Effector memory CD8-positive, alpha-beta T cell (primary cell): ENCODE measurements around the gene ZFAND2A.
A peak's percentile ranks its signal among the peaks of the same experiment; 100 is the strongest.

Experiments
- ATAC-seq: fragments of 150-1000 bp; cut with Tn5 transposase; replicated peaks from 2 replicates; pipeline ENCODE4 v1.10.0; 2021; ENCODE audit warnings: mild to moderate bottlenecking, moderate library complexity
- DNase-seq, 3 experiments: peaks; one replicate each; pipeline ENCODE4 v3.0.0; 2021
- H3K27ac Mint-ChIP-seq, 2 donors: one replicate each; pipeline ENCODE4 v1.8.0; 2022; ENCODE audit warnings: mild to moderate bottlenecking in 2 of 2, mixed read lengths in 2 of 2, moderate library complexity in 2 of 2
- H3K27me3 Mint-ChIP-seq, 2 donors: one replicate each; pipeline ENCODE4 v1.8.0; 2022; ENCODE audit warnings: mixed read lengths in 2 of 2
- H3K36me3 Mint-ChIP-seq: one replicate; pipeline ENCODE4 v1.8.0; 2022; ENCODE audit warnings: mild to moderate bottlenecking, moderate library complexity, mixed read lengths; ENCODE audit not compliant: insufficient read depth
- H3K4me1 Mint-ChIP-seq, 2 donors: one replicate each; pipeline ENCODE4 v1.8.0; 2022; ENCODE audit warnings: low read depth in 2 of 2, mixed read lengths in 2 of 2
- H3K4me3 Mint-ChIP-seq, 2 donors: one replicate each; pipeline ENCODE4 v1.8.0; 2022; ENCODE audit warnings: mild to moderate bottlenecking in 2 of 2, mixed read lengths in 2 of 2, moderate library complexity in 2 of 2
- H3K9me3 Mint-ChIP-seq, 2 donors: one replicate each; pipeline ENCODE4 v1.8.0; 2022; ENCODE audit warnings: mixed read lengths in 2 of 2

Gene ZFAND2A

DNA sequence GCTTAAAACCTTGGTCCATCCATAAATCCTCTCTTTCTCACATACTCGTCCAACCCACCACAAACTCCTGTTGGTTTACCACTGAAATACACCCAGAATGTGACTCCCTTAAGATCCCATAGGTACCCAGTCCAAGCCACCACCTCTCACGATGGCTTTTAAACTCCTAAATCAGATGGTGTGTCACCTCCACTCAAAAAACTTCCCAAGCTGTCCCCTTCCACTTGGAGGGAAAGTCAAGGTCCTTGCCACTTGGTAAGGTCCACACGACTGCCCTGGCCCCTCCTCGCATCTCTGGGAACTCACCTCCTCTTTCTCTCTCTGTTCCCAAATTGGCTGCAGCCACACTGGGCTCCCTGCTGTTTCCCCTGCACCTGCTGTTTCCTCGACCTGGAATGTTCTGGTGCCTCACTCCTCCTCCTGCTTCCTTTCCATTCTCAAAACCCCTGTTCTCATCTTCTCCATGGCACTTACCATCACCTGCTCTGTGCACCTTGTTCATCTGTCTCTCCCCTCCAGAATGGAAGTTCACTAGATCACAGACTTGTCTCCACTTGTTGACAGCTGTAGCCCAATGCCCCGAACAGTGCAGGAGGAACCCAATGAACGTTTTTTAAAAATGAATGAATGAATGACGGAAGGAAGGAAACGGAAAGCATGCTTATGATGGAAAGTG is 23.0 kb downstream of the ZFAND2A start:
- peaks cover 12 to 18% of the 10 kb centered on the region in 2 donors for H3K4me1 Mint-ChIP-seq
- H3K36me3 Mint-ChIP-seq: peaks cover 5% of the 10 kb centered on the region
- no peak for DNase-seq
- no peak for ATAC-seq
- no peaks in the 10 kb centered on the region for H3K9me3 Mint-ChIP-seq
- peak overlapping the region; percentile 96 for H3K27ac Mint-ChIP-seq
- no peaks in the 10 kb centered on the region for H3K27me3 Mint-ChIP-seq
- peak overlapping the region; percentile 77 to 87 for H3K4me3 Mint-ChIP-seq

DNA sequence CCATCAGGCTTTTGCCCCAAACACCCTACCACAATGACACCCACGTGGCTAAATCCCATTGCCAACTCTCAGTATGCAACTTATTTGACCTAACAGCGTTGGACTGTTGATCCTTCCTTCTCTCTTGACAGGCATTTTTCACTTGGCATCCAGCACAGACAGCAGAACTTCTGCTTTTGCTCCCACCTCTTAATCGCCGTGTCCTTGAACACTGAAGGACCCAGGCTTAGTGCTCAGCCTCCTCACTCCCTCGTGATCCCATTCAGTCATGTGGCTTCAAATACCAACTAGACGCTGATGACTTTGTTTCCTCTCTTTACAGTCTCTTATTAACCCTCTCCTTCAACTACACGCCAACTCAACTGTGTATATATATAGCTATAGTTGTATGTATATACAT is 25.0 kb downstream of the ZFAND2A start:
- H3K9me3 Mint-ChIP-seq: no peaks in the 10 kb centered on the region
- DNase-seq (no peak), ATAC-seq (no peak)
- no peaks in the 10 kb centered on the region for H3K27me3 Mint-ChIP-seq
- peaks cover 12 to 18% of the 10 kb centered on the region in 2 donors for H3K4me1 Mint-ChIP-seq
- H3K36me3 Mint-ChIP-seq: peaks cover 5% of the 10 kb centered on the region
- H3K4me3 Mint-ChIP-seq: no peak overlapping the region
- no peak overlapping the region for H3K27ac Mint-ChIP-seq

DNA sequence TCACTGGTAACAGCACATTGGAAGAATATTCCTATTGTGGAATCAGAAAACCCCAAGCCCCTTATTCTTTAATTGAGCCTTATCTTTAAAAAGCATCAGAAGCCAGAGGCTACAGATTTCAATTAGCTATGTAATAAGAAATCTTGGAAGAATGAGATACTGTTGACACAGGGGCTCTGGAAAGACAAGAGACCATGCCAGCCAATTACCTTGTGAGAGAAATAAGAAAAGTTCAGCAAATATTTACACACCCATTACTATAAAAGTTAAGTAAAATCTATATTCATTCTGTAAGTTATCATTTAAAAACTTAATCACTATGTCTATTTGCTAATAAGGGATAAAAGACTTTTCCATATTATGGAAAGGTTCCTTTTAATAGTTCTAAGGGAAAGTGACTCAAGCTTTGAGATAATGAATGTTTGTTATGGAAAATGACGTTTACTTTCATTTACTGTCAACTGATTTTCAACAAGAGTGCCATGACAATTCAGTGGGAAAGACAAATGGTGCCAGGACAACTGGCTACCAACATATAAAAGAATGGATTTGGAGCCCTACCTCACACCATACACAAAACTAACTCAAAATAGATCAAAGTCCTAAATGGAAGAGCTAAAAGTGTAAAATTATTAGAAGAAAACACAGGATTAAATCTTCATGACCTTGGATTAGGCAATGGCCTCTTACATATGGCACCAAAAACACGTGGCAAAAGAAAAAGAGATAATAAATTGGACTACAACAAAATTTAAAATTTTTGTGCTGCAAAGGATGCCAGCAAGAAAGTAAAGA is 28.3 kb downstream of the ZFAND2A start:
- no peaks in the 10 kb centered on the region for H3K9me3 Mint-ChIP-seq
- no peak overlapping the region for H3K27ac Mint-ChIP-seq
- ATAC-seq (no peak), DNase-seq (no peak)
- H3K36me3 Mint-ChIP-seq: no peaks in the 10 kb centered on the region
- H3K4me1 Mint-ChIP-seq: peaks cover 1 to 2% of the 10 kb centered on the region in 2 donors
- no peaks in the 10 kb centered on the region for H3K27me3 Mint-ChIP-seq
- H3K4me3 Mint-ChIP-seq: no peak overlapping the region

DNA sequence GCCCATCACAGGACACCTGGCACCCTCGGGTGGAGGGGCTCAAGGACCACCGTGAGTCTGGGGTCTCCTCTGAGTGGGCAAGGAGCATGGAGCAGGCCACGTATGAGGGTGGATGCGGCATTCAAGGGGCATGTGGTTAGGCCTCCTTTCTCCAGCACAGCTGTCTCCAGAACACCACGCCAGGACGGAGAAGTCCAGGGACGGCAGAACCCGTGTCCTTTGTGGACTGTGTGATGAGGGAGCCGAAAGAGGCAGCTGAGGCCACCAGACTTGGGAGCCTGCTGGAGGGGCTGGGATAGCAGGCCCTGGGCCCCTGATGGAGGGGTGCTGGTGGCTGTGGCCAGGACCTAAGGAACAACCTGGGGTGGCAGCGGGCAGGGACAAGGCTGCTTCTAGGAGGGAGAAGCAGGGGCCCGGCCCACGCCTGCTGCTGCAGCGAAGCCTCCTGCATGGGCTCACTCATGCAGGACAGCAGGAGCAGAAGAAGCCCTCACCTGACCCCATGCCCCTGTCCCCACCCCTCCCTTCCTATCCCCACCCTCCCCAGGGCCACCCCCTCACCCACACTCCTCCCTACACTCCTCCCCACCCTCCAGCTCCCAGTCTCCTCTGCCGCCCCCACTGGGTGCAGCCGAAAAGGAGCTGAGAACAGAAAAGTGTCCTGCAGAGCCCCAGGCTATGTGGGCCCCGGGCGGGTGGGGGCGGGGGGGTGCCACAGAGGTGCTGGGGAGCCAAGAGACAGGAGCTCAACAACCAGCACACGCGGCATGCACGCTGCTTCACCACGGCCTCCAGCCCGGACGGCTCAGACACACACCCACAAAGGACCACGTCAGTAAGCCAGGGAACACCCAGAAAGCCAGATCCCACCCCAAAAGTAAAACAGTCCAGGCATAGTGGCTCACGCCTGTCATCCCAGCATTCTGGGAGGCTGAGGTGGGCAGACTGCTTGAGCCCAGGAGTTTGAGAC is 29.7 kb downstream of the ZFAND2A start:
- Mint-ChIP-seq H3K36me3 (no peaks in the 10 kb centered on the region), H3K9me3 (no peaks in the 10 kb centered on the region), H3K27ac (no peak overlapping the region), H3K4me1 (no peaks in the 10 kb centered on the region), H3K27me3 (no peaks in the 10 kb centered on the region), H3K4me3 (no peak overlapping the region)
- no peak for ATAC-seq
- DNase-seq: no peak

DNA sequence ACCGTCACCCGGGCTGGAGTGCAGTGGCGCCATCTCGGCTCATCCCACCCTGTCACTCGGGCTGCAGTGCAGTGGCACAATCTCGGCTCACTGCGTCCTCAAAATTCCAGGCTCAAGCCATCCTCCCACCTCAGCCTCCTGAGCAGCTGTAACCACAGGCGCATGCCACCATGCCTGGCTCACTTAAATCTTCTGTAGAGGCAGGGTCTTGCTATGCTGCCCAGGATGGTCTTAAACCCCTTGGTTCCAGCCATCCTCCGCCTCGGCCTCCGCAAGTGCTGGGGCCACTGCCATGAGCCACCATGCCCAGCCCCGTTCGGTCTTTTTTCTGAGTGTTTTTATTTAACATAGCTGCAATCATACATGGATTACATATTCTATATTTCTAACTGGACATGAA is 30.6 kb downstream of the ZFAND2A start:
- H3K27ac Mint-ChIP-seq: no peak overlapping the region
- ATAC-seq: no peak
- no peaks in the 10 kb centered on the region for H3K36me3 Mint-ChIP-seq
- no peaks in the 10 kb centered on the region for H3K9me3 Mint-ChIP-seq
- no peaks in the 10 kb centered on the region for H3K27me3 Mint-ChIP-seq
- no peaks in the 10 kb centered on the region for H3K4me1 Mint-ChIP-seq
- H3K4me3 Mint-ChIP-seq: no peak overlapping the region
- no peak for DNase-seq

DNA sequence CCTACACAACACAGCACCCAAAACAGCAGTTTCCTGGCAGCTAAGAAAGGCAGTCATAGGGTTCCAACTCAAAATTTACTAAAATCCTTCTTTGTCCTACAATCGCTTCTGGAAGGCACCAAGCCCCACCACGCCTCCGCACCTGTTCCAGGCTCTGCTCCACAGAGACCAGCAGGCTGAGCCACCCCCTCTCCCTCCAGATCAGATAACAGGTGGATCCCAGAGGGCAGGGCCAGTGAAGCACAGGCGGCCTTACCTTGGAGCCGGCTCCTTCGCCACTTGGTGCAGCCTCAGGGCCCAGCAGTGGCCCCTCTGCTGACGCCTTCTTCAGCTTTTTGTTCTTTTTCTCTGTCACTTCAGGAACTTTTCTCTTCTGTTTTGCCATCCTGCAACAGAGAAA is 33.0 kb downstream of the ZFAND2A start:
- no peaks in the 10 kb centered on the region for H3K9me3 Mint-ChIP-seq
- no peak overlapping the region for H3K27ac Mint-ChIP-seq
- H3K4me3 Mint-ChIP-seq: no peak overlapping the region
- peaks cover 0 to 2% of the 10 kb centered on the region in 2 donors for H3K4me1 Mint-ChIP-seq
- DNase-seq (no peak), ATAC-seq (no peak)
- H3K36me3 Mint-ChIP-seq: no peaks in the 10 kb centered on the region
- H3K27me3 Mint-ChIP-seq: no peaks in the 10 kb centered on the region

DNA sequence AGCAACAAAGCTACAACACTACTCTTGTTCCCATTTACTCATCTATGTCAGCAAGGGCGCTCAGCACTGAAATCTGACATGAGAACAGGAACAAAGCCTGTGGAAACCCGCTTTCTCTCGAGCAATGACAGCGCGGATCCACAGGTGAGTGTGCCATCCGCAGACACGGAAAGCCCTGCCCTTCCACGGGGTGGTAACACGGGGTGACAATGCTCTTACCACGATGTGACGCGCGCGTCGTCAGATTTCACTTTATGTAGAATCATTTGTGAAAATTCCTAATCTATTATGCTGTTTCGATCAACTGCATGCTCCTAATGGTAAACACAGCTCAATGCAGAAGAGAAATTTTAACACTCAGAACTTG is 34.4 kb downstream of the ZFAND2A start:
- no peak for ATAC-seq
- Mint-ChIP-seq H3K4me1 (peaks cover 0 to 3% of the 10 kb centered on the region in 2 donors), H3K36me3 (no peaks in the 10 kb centered on the region), H3K27ac (peak overlapping the region in 1 of 2 donors; percentile 49), H3K9me3 (no peaks in the 10 kb centered on the region), H3K27me3 (no peaks in the 10 kb centered on the region), H3K4me3 (no peak overlapping the region)
- DNase-seq: no peak

DNA sequence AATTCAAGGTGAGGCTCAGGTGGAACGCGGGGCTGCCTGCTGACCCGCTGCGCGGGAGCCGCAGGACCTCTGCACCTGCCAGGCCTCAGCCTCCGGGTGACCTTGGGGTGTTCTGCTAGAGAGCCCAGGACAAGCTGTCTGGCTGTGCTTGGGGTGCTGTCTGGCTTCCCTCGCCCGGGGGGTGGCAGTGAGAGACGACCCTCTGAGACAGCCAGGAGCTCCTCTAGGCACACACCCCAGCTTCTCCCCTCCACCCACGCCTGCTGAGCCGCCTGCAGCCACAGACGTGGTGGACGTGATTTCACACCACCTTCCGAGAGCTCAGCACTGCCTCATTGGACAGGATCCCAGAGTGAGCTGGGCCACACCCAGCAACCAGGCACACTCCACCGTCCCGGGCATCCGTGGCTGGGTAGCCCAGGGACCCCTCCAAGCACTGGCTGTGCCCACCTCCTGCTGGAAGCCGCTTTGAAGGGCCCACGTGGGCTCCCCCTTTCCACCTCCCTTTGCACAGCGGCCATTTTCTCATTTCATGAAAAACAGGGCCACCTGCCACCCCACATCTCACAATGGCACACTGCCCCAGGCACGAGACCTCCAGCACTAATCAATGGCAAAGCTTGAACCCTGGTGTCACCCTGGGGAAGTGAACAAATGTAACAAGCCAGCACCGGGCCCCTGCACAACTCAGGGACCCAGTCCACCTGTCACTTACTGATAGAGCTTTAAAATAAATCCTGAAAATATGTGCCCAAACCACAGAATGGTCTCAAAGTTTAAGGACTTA is 35.0 kb downstream of the ZFAND2A start:
- Mint-ChIP-seq H3K36me3 (no peaks in the 10 kb centered on the region), H3K27ac (peak overlapping the region in 1 of 2 donors; percentile 49), H3K9me3 (no peaks in the 10 kb centered on the region), H3K4me3 (no peak overlapping the region), H3K4me1 (peaks cover 0 to 3% of the 10 kb centered on the region in 2 donors), H3K27me3 (no peaks in the 10 kb centered on the region)
- no peak for ATAC-seq
- DNase-seq: no peak

DNA sequence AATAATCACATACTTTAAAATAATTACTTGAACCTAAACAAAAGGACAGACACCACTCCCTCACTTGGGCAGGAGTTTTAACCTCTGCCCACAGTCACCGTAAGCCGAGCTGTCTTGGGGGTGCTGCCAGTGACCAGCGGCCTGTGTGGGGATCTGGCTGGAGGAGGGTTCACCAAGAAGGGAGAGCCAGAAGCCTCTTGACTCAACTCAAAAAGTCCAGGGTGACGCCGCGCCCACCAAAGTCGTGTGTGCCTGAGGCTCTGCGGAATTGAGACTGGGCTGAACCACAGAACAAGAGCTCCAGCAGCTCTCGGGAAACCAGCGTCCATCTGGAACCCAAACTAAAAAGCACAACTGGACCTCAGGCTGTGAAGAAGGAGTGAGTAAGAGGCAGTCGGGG is 35.8 kb downstream of the ZFAND2A start:
- DNase-seq: no peak
- no peaks in the 10 kb centered on the region for H3K27me3 Mint-ChIP-seq
- ATAC-seq: no peak
- H3K9me3 Mint-ChIP-seq: no peaks in the 10 kb centered on the region
- H3K4me1 Mint-ChIP-seq: peaks cover 0 to 3% of the 10 kb centered on the region in 2 donors
- no peaks in the 10 kb centered on the region for H3K36me3 Mint-ChIP-seq
- H3K4me3 Mint-ChIP-seq: no peak overlapping the region
- no peak overlapping the region for H3K27ac Mint-ChIP-seq

DNA sequence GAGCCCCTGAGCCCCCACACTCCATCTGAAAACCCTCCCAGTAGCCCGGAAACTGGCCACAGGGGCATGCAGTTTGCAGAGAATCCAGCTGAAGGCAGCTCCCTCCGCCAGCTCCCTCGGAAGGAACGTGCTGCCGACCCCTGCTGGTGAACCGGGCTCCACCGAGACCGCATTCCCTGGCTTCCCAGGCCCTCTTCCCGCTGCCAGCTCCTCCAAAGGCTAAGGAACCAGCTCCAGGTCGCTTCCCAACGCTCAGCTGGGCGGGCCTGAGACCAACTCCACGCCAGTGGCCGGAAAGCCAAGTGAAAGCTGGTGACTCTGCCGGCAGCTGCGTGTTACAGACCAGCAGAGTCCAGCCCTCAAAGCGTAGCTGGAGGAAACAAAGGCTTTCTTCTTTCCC is 36.3 kb downstream of the ZFAND2A start:
- H3K36me3 Mint-ChIP-seq: no peaks in the 10 kb centered on the region
- H3K27ac Mint-ChIP-seq: no peak overlapping the region
- ATAC-seq (no peak), DNase-seq (no peak)
- H3K4me3 Mint-ChIP-seq: no peak overlapping the region
- no peaks in the 10 kb centered on the region for H3K9me3 Mint-ChIP-seq
- no peaks in the 10 kb centered on the region for H3K27me3 Mint-ChIP-seq
- peaks cover 0 to 3% of the 10 kb centered on the region in 2 donors for H3K4me1 Mint-ChIP-seq

DNA sequence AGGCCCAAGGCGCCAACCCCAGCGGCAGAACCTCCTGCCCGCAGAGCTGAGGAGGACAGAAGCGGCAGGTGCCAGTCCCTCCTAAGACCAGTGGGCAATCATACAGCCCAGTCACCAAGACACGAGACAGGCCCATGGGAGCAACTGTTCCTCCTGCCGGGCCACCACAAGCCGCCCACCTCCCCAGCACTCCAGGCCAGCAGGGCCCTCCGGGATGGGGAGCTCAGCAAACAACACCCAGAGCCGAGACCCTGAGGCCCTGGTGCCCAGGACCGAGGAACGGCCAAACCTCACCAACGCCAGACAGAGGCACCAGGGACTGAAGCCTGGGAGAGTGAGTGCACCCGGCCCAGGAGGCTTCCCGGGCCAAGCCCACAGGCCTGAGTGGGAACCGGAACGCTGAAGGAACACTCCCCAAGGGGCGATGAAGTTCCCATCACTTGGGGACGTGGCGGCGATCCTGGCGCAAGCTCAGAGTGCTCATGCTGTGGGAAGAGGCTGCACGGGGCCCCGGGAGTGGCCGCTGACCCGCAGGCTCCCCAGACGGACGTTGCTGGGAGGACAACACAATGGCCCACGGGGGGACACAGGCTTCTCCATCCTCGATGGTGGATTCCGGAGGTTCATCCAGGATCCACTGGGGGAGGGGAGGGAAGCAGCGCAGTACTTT is 37.0 kb downstream of the ZFAND2A start:
- ATAC-seq: no peak
- DNase-seq: no peak
- Mint-ChIP-seq H3K9me3 (no peaks in the 10 kb centered on the region), H3K4me1 (peaks cover 0 to 3% of the 10 kb centered on the region in 2 donors), H3K36me3 (no peaks in the 10 kb centered on the region), H3K27ac (no peak overlapping the region), H3K27me3 (no peaks in the 10 kb centered on the region), H3K4me3 (no peak overlapping the region)

DNA sequence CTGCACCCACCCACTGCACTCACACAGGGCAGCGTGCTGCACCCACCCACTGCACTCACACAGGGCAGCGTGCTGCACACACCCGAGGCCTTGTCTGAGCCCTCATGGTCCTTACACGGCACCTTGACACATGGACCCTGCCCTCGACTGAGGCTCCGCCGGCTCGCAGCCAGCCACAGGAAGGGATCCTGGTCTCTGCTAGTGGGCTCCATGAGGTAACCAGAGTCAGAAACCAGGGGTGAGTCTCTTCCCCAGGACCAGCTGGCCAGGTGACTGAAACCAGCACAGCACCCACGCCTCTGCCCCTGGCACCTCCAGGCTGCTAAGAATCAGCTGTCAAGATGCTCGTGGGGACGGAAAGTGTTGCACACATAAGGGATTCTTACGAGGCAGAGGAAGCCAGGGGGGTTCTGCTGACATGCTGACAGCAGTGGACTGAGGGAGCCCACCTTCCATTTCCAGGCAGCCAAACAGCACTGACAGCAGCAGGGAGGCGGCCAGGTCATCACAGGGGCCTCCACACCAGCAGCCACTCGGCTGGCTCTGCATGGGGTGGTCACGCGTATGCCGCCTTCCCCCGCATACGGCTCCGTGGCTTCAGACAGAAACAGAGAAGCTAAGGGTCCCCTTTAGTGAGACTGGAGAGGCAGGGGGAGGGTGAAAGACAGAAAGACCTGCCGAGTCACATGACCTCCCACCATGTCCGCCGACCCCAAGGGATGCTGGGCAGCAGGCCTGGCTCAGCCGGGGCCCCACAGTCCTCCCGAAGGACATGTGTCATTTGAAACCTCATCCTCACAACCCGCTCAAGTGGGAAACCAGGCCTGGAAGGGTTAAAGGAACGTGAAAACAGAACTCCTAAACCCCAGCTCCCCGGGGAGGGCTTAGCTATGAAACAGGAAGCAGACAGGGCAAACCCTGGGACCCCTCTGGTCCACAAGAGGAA is 37.8 kb downstream of the ZFAND2A start:
- Mint-ChIP-seq H3K27ac (no peak overlapping the region), H3K27me3 (no peaks in the 10 kb centered on the region), H3K36me3 (no peaks in the 10 kb centered on the region), H3K4me1 (peaks cover 0 to 5% of the 10 kb centered on the region in 2 donors), H3K4me3 (no peak overlapping the region), H3K9me3 (no peaks in the 10 kb centered on the region)
- DNase-seq (no peak), ATAC-seq (no peak)
